ENCODE results near the gene GTF2H4.

GTF2H4 gene

GRCh38 chr6:30882759-30883684, 25.0 kb upstream of the GTF2H4 start:
- no peak for DNase-seq (ENCODE audit: low spot score)

- no peak for DNase-seq (ENCODE audit: low spot score)
These were observed 24.1 kb upstream of the GTF2H4 start, which contains the start of gene DDR1 for GRCh38 chr6:30883685-30884520. TSS of gene DDR1 (plus strand) at chr6:30884519. CDS start at chr6:30888730, 4,211 bp downstream.

- DNase-seq (ENCODE audit: low spot score), result no peak
These were observed 23.2 kb upstream of the GTF2H4 start for GRCh38 chr6:30884521-30885480.

GRCh38 chr6:30885481-30885998, 22.5 kb upstream of the GTF2H4 start:
- DNase-seq (ENCODE audit: low spot score), result no peak

GRCh38 chr6:30885999-30886896, 21.8 kb upstream of the GTF2H4 start:
- DNase-seq (ENCODE audit: low spot score), result no peak

- no peak for DNase-seq (ENCODE audit: low spot score)
These were observed 21.1 kb upstream of the GTF2H4 start for GRCh38 chr6:30886897-30887255.

GRCh38 chr6:30887901-30888815, 19.8 kb upstream of the GTF2H4 start:
- DNase-seq (ENCODE audit: low spot score), result no peak

- DNase-seq (ENCODE audit: low spot score), result no peak
These were observed 19.1 kb upstream of the GTF2H4 start for GRCh38 chr6:30888816-30889495.

GRCh38 chr6:30889496-30889885, 18.5 kb upstream of the GTF2H4 start:
- DNase-seq (ENCODE audit: low spot score), result no peak

- DNase-seq (ENCODE audit: low spot score), result no peak
These were observed 17.9 kb upstream of the GTF2H4 start for GRCh38 chr6:30889921-30890645.

- DNase-seq (ENCODE audit: low spot score), result no peak
These were observed 17.2 kb upstream of the GTF2H4 start for GRCh38 chr6:30890646-30891449.

- DNase-seq (ENCODE audit: low spot score), result no peak
These were observed 16.6 kb upstream of the GTF2H4 start for GRCh38 chr6:30891450-30891723.

GRCh38 chr6:30891816-30892538, 16.0 kb upstream of the GTF2H4 start:
- DNase-seq (ENCODE audit: low spot score), result no peak

- no peak for DNase-seq (ENCODE audit: low spot score)
These were observed 14.9 kb upstream of the GTF2H4 start for GRCh38 chr6:30893001-30893591.

GRCh38 chr6:30893666-30894065, 14.3 kb upstream of the GTF2H4 start:
- DNase-seq (ENCODE audit: low spot score), result no peak

GRCh38 chr6:30894381-30894780, 13.6 kb upstream of the GTF2H4 start:
- DNase-seq (ENCODE audit: low spot score), result no peak

Measured in hematopoietic multipotent progenitor cell treated with erythropoietin and hydrocortisone succinate and interleukin-3 and kit ligand, for 15 days (in vitro differentiated cells).